HG02759 (cell line): ENCODE measurements around the gene CIDEB.
"Not testable (repeated sequence)": the region's sequence is repeated elsewhere in the genome, so short reads cannot be mapped to it uniquely, and the experiment has no call there.

Experiments used
- ATAC-seq: cut with Tn5 transposase; IDR thresholded peaks from one replicate; pipeline ENCODE4 v1.9.1; 2021; ENCODE audit warnings: mild to moderate bottlenecking, moderate library complexity; ENCODE audit not compliant: unreplicated experiment

Gene CIDEB

DNA sequence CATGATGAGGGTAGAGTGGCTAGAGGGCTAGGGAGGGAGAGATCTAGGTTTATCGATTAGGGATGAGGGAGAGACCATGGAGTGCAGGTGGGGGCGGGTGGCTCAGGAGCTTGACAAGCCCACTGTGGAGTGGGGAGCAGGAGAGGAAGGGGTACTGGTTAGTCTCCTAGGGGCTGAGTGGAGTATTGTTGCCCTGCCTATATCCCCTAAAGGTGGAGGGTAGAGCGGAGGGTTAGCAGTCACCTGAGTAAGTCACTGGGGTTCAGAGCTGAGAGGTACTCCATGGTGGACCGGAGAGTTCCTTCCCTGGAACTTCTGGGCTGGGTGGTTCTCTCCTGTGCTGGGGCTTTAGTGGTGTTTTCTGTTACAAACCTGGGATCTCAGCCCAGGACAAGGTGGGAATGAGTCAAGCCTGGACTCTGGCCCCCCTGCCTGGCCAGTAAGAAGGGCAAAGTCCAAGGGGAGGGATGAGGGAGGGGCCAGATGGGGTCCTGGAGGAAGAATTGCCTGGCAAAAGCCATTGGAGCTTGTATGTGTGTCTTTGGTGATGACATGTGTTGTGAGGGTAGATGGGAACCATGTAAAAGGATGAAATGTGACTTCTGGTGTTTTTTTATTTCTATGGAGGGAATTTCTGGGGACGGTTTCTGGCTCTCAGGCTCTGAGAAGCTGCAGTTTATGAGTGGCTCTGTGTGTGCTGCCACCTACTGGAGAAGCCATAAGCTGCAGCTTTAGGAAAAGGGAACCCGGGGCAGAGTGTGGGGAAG lies at the start of gene CIDEB:
CIDEB (minus strand) TSS at position 403 of the 767 bp plus-strand sequence; CDS start at position 284, 119 bp downstream.
- ATAC-seq, result no peak

DNA sequence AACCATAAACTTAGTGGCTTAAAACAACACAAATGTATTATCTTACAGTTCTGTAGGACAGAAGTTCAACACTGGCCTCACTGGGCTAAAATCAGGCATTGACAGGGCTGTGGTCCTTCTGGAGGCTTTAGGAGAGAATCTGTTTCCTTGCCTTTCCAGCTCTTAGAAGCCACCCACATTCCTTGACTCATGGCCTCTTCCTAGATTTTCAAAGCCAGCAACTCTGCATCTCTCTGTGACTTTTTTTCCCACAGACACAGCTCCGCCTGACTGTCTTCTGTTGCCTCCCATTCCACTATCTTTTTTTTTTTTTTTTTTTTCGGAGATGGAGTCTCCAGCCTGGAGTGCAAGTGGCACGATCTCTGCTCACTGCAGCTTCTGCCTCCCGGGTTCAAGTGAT lies 48.4 kb upstream of the CIDEB start:
- ATAC-seq, result no peak

DNA sequence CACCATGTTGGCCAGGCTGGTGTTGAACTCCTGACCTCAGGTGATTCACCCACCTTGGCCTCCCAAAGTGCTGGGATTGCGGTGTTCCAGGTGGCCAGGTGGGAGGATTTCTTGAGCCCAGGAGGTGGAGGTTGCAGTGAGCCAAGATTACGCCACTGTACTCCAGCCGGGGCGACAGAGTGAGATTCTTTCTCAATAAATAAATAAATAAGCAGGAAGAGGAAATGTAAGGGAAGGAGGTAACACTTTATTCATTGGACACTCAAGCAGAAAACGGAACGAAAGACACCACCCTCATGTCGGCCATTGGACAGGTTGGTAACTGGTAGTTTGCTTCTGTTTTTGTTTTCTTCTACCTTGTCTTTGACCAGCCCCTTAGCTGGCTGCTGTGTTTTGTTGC lies 47.2 kb upstream of the CIDEB start:
- ATAC-seq, result no peak

DNA sequence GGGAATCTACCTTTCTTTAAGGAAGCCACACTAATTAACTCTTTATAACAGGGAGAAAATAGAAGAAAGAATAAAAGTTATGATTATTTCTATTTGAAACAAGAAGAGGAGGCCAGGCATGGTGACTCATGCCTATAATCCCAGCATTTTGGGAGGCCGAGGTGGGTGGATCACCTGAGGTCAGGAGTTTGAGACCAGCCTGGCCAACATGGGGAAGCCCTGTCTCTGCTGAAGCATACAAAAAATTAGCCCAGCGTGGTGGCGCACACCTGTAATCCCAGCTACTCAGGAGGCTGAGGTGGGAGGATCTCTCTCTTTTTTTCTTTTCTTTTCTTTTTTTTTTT lies 46.7 kb upstream of the CIDEB start:
- not testable (repeated sequence) for ATAC-seq

DNA sequence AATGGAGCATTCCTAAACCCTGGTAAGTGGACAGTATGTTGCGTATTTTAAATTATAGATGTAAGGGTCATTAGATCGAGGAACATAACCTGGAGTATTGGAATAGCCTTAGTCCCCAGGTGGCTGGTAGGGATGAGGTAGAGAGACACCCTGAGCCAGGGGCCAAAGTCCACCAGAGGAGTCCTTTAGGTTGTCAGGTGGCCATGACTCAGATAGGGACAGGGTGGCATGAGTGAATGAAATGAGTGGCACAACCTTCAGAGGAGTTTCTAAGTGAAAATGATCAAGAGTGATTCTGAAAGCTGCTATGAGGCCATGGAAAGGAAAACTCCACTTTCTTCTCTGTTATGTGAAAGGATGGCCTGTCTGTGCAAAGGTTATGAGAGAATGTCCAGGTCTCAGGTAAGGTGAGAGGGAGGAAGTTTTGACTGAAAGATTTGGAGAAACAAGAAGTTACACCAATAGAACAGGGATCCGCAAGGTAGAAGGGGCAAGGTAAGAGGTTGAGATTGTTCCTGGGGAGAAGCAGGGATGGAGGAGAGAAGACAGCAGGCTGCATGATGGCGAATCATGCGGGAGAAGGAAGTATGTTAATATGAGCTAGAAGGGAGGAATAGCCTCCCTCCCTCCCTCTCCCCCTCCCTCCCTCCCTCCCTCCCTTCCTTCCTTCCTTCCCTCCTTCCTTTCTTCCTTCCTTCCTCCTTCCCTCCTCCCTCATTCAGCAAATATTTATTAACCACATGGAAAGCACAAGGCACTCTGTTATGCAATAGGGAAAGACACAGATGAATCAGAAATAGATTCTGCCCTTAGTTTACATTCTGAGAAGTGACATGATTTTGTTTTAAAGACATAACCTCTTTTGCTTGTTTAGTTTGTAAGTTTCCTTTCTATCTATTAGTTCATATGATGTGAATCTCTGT lies 46.0 kb upstream of the CIDEB start:
- no peak for ATAC-seq

GRCh38 chr14:24351517-24351916 lies 43.7 kb upstream of the CIDEB start:
- ATAC-seq, result no peak

DNA sequence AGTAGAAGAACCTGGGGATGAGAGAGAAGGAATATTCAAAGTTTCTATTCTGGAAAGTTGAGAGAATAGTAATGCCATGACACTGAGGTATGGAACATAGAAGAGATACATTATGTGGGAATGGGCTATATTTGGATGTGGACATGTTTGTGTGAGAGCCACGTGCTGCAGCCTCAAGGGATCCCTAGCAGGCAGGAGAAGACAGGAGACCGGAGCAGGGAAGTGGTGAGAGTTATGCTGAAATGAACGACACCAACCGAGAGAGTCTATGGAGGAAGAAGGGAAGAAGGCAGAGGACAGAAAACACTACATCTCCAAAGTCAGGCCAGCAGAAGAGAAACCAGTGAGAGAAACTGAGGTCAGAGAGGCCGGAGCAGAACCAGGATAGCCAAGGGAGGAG lies 42.0 kb upstream of the CIDEB start:
- no peak for ATAC-seq

DNA sequence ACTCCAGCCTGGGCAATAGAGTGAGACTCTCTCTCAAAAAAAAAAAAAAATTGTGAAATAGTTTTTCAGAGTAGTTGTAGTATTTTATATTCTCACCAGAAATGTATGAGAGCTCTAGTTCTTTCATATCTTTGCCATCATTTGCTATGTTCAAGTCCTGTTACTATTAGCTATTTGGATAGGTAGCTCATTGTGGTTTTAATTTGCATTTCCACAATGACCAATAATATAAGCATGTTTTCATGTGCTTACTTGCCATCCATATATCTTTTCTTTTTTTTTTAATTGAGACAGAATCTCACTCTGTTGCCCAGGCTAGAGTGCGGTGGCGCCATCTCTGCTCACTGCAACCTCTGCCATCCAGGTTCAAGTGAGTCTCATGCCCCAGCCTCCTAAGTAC lies 40.4 kb upstream of the CIDEB start:
- ATAC-seq, result no peak

- ATAC-seq, result no peak
These were observed 39.4 kb upstream of the CIDEB start for GRCh38 chr14:24347134-24347533.

DNA sequence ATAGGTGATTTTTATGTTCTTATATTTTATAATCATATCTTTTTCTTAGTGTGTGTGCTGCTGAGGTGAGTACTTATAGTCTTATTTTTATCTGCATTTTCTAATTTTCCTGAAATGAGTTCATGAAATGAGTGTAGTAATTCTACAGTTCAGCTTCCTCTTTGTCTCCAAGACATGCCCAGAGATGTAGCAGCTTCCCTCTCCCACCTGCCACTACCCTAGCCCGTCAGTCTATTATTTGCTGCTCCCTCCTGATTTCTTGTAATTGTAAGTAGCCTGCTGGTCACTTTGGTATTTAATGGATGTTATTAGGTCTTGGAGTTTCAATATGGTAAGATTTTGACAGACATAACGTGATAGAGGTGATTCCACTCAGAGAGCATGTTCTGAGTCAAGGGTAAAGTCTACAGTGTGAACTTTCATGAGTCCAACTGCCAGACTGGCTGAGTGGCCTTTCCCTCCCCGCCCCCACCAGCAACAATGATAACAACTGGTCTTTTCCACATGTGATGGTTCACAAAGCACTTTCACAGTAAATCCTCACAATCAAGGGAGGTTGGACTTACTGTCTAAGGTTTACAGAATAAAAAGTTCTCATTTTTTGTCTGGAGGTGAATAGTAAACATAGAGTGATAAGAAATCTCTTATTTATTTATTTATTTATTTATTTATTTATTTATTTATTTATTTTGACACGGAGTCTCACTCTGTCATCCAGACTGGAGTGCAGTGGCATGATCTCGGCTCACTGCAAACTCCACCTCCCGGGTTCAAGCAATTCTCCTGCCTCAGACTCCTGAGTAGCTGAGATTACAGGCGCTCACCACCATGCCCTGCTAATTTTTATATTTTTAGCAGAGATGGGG lies 36.3 kb upstream of the CIDEB start:
- no peak for ATAC-seq

- no peak for ATAC-seq
These were observed 35.1 kb upstream of the CIDEB start for GRCh38 chr14:24342889-24343288.

- ATAC-seq, result no peak
These were observed 32.8 kb upstream of the CIDEB start for GRCh38 chr14:24340606-24341005.

GRCh38 chr14:24339284-24340151 lies 31.7 kb upstream of the CIDEB start, which contains the start of gene RIPK3:
Gene RIPK3, minus strand, starts transcription at chr14:24339991. Its CDS starts 165 bp downstream, at chr14:24339826.
- peak; percentile 89 for ATAC-seq

- no peak for ATAC-seq
These were observed 31.1 kb upstream of the CIDEB start for GRCh38 chr14:24338843-24339242.

DNA sequence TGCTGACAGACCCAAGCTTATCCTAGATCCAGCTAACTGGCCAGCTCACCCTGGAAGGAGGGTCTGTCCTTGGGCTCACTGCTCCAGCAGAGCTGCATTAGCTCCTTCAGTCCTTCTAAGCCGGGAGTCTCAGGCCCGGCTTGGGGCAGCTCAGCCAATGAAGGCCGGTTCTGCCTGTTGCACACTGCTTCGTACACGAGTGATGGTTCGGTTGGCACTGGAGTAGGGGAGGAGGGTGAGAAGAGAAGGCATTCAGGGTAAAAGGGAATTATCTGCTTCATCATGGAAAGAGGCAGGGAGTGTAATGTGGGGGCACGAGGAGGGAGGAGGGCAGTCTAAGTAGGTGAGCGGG lies 30.0 kb upstream of the CIDEB start:
- ATAC-seq, result no peak

DNA sequence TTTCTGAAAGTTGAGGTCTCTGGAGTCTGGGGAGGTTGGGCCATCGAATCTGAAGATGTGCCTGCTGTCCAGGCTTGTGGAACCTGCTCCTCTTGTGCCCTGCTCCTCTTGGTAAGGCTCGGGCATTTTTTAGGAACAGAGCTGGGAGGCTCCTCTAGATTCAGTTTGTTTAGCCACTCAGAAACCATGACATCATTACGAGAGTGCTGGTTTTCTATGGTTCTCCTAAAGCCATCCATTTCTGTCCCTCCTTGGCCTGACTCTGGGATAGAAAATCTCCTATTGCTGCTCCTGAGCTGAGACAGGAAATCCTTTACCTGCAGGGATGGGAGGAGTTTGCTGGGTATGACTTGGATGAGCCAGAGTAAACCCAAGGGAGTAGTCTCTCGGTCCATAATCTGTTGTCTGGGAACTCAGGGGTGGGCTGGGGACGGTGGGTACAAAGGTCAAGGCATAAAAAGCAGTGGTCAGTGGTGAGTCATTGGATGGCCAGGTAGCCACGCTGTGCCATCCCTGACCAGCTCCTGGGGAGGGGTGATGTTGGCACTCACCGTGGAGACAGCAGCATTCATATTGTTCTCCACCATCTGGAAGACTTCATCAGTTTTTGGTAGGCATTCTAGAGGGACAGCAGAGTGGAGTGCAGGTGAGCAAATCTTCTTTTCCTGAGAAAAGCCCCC lies 29.5 kb upstream of the CIDEB start:
- ATAC-seq, result no peak

- no peak for ATAC-seq
These were observed 27.8 kb upstream of the CIDEB start for GRCh38 chr14:24335461-24336171.

- ATAC-seq, result no peak
These were observed 26.9 kb upstream of the CIDEB start, which contains the start of gene ADCY4 for GRCh38 chr14:24334431-24335291. Gene ADCY4, minus strand, starts transcription at chr14:24335071. Its CDS starts 419 bp downstream, at chr14:24334652.
